Measurements from ENCODE around the gene PLCG1. TPM values are rescaled to one million over a fixed set of nuclear protein-coding genes. Genes with fewer than 3 reads are reported as not detected.

The PLCG1 gene
- total RNA-seq, 1 experiment from 2014 or later = 45.6 TPM

- Histone ChIP-seq H3K9me3 (ENCODE audit: control insufficient read depth in 1 of 2, insufficient read depth in 1 of 2, low read depth in 1 of 2, low read length in 2 of 2) (no peaks in the 10 kb centered on the region), H4K20me1 (ENCODE audit: insufficient read depth) (no peaks in the 10 kb centered on the region), H3K9ac (ENCODE audit: low read length) (no peak overlapping the region), H3K27ac (ENCODE audit: low read depth, low read length) (no peak overlapping the region), H3K27me3 (ENCODE audit: insufficient read depth, low read length) (no peaks in the 10 kb centered on the region), H3K4me3 (replicated peaks in 1 of 2; ENCODE audit: low read depth in 1 of 2, low read length in 2 of 2) (no peak overlapping the region), H2AFZ (ENCODE audit: low read depth, low read length, poor library complexity, severe bottlenecking) (no peak overlapping the region), H3K36me3 (ENCODE audit: control insufficient read depth in 1 of 2, insufficient read depth in 2 of 2, low read length in 2 of 2) (peaks cover 5 to 20% of the 10 kb centered on the region in 2 experiments; a peak in 3 of 4 replicates), H3K9me2 (ENCODE audit: insufficient read depth) (no peaks in the 10 kb centered on the region), H3K4me1 (ENCODE audit: control insufficient read depth in 1 of 2, insufficient read depth in 2 of 2, low read length in 2 of 2) (no peaks in the 10 kb centered on the region), H3K4me2 (ENCODE audit: low read length) (no peak overlapping the region), H3K79me2 (ENCODE audit: insufficient read depth, low read length) (no peaks in the 10 kb centered on the region)
- intact Hi-C loops (cut with micrococcal nuclease) = no loop called here
- no peak for ATAC-seq
- ChIA-PET CTCF (interaction anchor here (0.7 kb wide), 1 partner anchor 26 kb away, joined by 3 read pairs; no protein-coding TSS in a partner anchor), POLR2A (no interaction called here), RAD21 (ENCODE audit: low non-redundant PET in 1 of 2, low total read pairs in 2 of 2, uncharacterized antibody in 2 of 2, unreplicated experiment in 2 of 2) (no interaction called here)
- DNase-seq (ENCODE audit: low read depth, low spot score) = no peak
- BruUV-seq (replicated peaks) = no TSS peak
- TF ChIP-seq JUND (IDR thresholded peaks at IDR 0.05) = no peak
- TF ChIP-seq CBX3 (IDR thresholded peaks at IDR 0.05; ENCODE audit: low read depth) = no peak
- TF ChIP-seq SRF (IDR thresholded peaks at IDR 0.05; ENCODE audit: low read depth) = no peak
- TF ChIP-seq FOSL1 (IDR thresholded peaks at IDR 0.05; ENCODE audit: low read depth) = no peak
- TF ChIP-seq ZBTB33 (IDR thresholded peaks at IDR 0.05; ENCODE audit: extremely low read depth, insufficient replicate concordance, low read length) = no peak
- no peak for TF ChIP-seq POLR2A (IDR thresholded peaks at IDR 0.05; ENCODE audit: borderline replicate concordance, extremely low read depth, insufficient read depth, insufficient read length)
Observed at GRCh38 chr20:41160686-41161085, 23.3 kb downstream of the PLCG1 start.

GRCh38 chr20:41161886-41162285 is 24.5 kb downstream of the PLCG1 start:
- POLR2A ChIA-PET = no interaction called here
- no peak for TF ChIP-seq SIN3A (IDR thresholded peaks at IDR 0.05; ENCODE audit: low read depth)
- no peak for TF ChIP-seq ZFX (IDR thresholded peaks at IDR 0.05)
- no peak for TF ChIP-seq POLR2A (IDR thresholded peaks at IDR 0.05; ENCODE audit: borderline replicate concordance, extremely low read depth, insufficient read depth, insufficient read length)
- 0 out of 6 replicates have a peak, but pooled peaks of 1 of the 3 experiments have one; percentile 10 for TF ChIP-seq CTCF (IDR thresholded peaks at IDR 0.05 in 2 of 3, conservative IDR thresholded peaks at IDR 0.05 in 1 of 3; ENCODE audit: borderline replicate concordance in 1 of 3, insufficient read depth in 1 of 3, low read depth in 2 of 3, low read length in 2 of 3)
- TF ChIP-seq ZNF274 (IDR thresholded peaks at IDR 0.05; ENCODE audit: low read depth, low read length) = no peak
- TF ChIP-seq CBX3 (IDR thresholded peaks at IDR 0.05; ENCODE audit: low read depth) = no peak
- no peak for TF ChIP-seq MAX (IDR thresholded peaks at IDR 0.05)
- H3K79me2 ChIP-seq (ENCODE audit: insufficient read depth, low read length) = no peaks in the 10 kb centered on the region
- H3K9ac ChIP-seq (ENCODE audit: low read length) = no peak overlapping the region
- no peaks in the 10 kb centered on the region for H4K20me1 ChIP-seq (ENCODE audit: insufficient read depth)
- CTCF ChIA-PET = no interaction called here
- ATAC-seq = peak; percentile 57; the same call in 1 of the 2 replicates
- intact Hi-C loops (cut with micrococcal nuclease) = no loop called here
- no peak overlapping the region for H3K4me3 ChIP-seq (replicated peaks in 1 of 2; ENCODE audit: low read depth in 1 of 2, low read length in 2 of 2)
- H3K4me2 ChIP-seq (ENCODE audit: low read length) = no peak overlapping the region
- no TSS peak for BruUV-seq (replicated peaks)
- no peaks in the 10 kb centered on the region for H3K27me3 ChIP-seq (ENCODE audit: insufficient read depth, low read length)
- no peak for DNase-seq (ENCODE audit: low read depth, low spot score)
- no peak overlapping the region for H3K27ac ChIP-seq (ENCODE audit: low read depth, low read length)
- no peak overlapping the region for H2AFZ ChIP-seq (ENCODE audit: low read depth, low read length, poor library complexity, severe bottlenecking)
- RAD21 ChIA-PET (ENCODE audit: low non-redundant PET in 1 of 2, low total read pairs in 2 of 2, uncharacterized antibody in 2 of 2, unreplicated experiment in 2 of 2) = no interaction called here
- peaks cover 5 to 29% of the 10 kb centered on the region in 2 experiments; a peak in 3 of 4 replicates for H3K36me3 ChIP-seq (ENCODE audit: control insufficient read depth in 1 of 2, insufficient read depth in 2 of 2, low read length in 2 of 2)
- H3K9me3 ChIP-seq (ENCODE audit: control insufficient read depth in 1 of 2, insufficient read depth in 1 of 2, low read depth in 1 of 2, low read length in 2 of 2) = no peaks in the 10 kb centered on the region
- H3K9me2 ChIP-seq (ENCODE audit: insufficient read depth) = no peaks in the 10 kb centered on the region
- no peaks in the 10 kb centered on the region for H3K4me1 ChIP-seq (ENCODE audit: control insufficient read depth in 1 of 2, insufficient read depth in 2 of 2, low read length in 2 of 2)
